Measurements from ENCODE around the gene MROH2A. TPM values are rescaled to one million over a fixed set of nuclear protein-coding genes. Genes with fewer than 3 reads are reported as not detected.

The MROH2A gene
- total RNA-seq, 2 experiments from 2014 or later: not detected

- intact Hi-C loops (cut with DNase I, micrococcal nuclease): no loop called here
- DNase-seq (no peak), ATAC-seq (ENCODE audit: poor library complexity) (no peak)
- ChIA-PET CTCF (no interaction called here), POLR2A (no interaction called here)
- H3K27ac Mint-ChIP-seq: no peak overlapping the region
- peaks cover 3 to 13% of the 10 kb centered on the region in 2 experiments for H3K9me3 ChIP-seq (ENCODE audit: control insufficient read depth in 1 of 2, insufficient read depth in 1 of 2, low read length in 2 of 2)
- H3K4me3 ChIP-seq (ENCODE audit: low read length): no peak overlapping the region
- no peaks in the 10 kb centered on the region for H3K36me3 ChIP-seq (ENCODE audit: insufficient read depth, low read length)
- no peak for TF ChIP-seq CTCF (IDR thresholded peaks at IDR 0.05)
- no peaks in the 10 kb centered on the region for H3K27me3 Mint-ChIP-seq
- H3K4me3 Mint-ChIP-seq: no peak overlapping the region
- H3K27ac ChIP-seq (ENCODE audit: low read depth in 1 of 2, low read length in 2 of 2): no peak overlapping the region
- no peaks in the 10 kb centered on the region for H3K27me3 ChIP-seq (ENCODE audit: control insufficient read depth in 1 of 2, insufficient read depth in 2 of 2, low read length in 2 of 2)
- H3K4me1 ChIP-seq (ENCODE audit: insufficient read depth, low read length): peaks cover 6% of the 10 kb centered on the region
- H3K4me1 Mint-ChIP-seq (ENCODE audit: low read depth): peaks cover 7% of the 10 kb centered on the region
- peaks cover 4% of the 10 kb centered on the region for H3K9me3 Mint-ChIP-seq
- H3K36me3 Mint-ChIP-seq (ENCODE audit: low read depth): no peaks in the 10 kb centered on the region
These were observed 84.2 kb downstream of the MROH2A start for GRCh38 chr2:233862261-233862768.

DNA sequence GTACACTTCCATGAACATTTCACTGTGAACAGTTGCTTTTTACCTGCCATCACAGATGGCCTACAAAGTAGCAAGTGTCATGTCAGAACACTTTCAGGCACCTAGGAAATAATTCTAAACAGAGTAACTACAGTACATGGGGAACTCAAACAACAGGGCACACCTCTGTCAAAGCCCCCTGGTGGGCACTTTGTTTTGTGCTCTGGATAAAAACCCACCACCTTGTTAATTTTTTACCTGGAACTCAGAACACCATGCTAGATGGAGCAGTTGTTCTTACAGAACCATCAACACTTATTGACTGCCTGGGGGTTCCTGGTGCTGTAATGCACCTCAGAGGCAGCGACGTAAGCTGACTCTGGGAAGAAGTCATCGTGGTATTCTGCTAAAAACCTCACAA, 87.7 kb downstream of the MROH2A start:
- POLR2A ChIA-PET: no interaction called here
- H3K4me1 Mint-ChIP-seq (ENCODE audit: low read depth): peaks cover 13% of the 10 kb centered on the region
- CTCF ChIA-PET: interaction anchor here (2.3 kb wide), 1 partner anchor 9 kb away, joined by 6 read pairs; no protein-coding TSS in a partner anchor
- ATAC-seq (ENCODE audit: poor library complexity) (no peak), DNase-seq (no peak)
- Histone ChIP-seq H3K27me3 (ENCODE audit: control insufficient read depth in 1 of 2, insufficient read depth in 2 of 2, low read length in 2 of 2) (peaks cover 0 to 10% of the 10 kb centered on the region in 2 experiments), H3K36me3 (ENCODE audit: insufficient read depth, low read length) (no peaks in the 10 kb centered on the region), H3K4me3 (ENCODE audit: low read length) (no peak overlapping the region), H3K9me3 (ENCODE audit: control insufficient read depth in 1 of 2, insufficient read depth in 1 of 2, low read length in 2 of 2) (peaks cover 8 to 22% of the 10 kb centered on the region in 2 experiments), H3K4me1 (ENCODE audit: insufficient read depth, low read length) (peaks cover 6% of the 10 kb centered on the region), H3K27ac (ENCODE audit: low read depth in 1 of 2, low read length in 2 of 2) (no peak overlapping the region)
- peaks cover 14% of the 10 kb centered on the region for H3K36me3 Mint-ChIP-seq (ENCODE audit: low read depth)
- peaks cover 9% of the 10 kb centered on the region for H3K9me3 Mint-ChIP-seq
- H3K27ac Mint-ChIP-seq: no peak overlapping the region
- TF ChIP-seq CTCF (IDR thresholded peaks at IDR 0.05): no peak
- intact Hi-C loops (cut with DNase I, micrococcal nuclease): loop anchor here in 1 of 2 experiments (5.0 kb wide), 1 partner anchor 1169 kb away; the partner anchor contains the start of gene GIGYF2
- H3K27me3 Mint-ChIP-seq: peaks cover 4% of the 10 kb centered on the region
- peak overlapping the region; percentile 11 for H3K4me3 Mint-ChIP-seq

- intact Hi-C loops (cut with DNase I, micrococcal nuclease): loop anchor here in 1 of 2 experiments (5.0 kb wide), 1 partner anchor 1169 kb away; the partner anchor contains the start of gene GIGYF2
- peaks cover 9% of the 10 kb centered on the region for H3K9me3 Mint-ChIP-seq
These were observed 88.3 kb downstream of the MROH2A start for GRCh38 chr2:233866479-233866878.

More at GRCh38 chr2:233866479-233866878, 88.3 kb downstream of the MROH2A start:
- Mint-ChIP-seq H3K4me3 (peak overlapping the region; percentile 20), H3K36me3 (ENCODE audit: low read depth) (peaks cover 14% of the 10 kb centered on the region), H3K27me3 (peaks cover 10% of the 10 kb centered on the region), H3K27ac (no peak overlapping the region), H3K4me1 (ENCODE audit: low read depth) (peaks cover 13% of the 10 kb centered on the region)
- H3K4me1 ChIP-seq (ENCODE audit: insufficient read depth, low read length): peaks cover 6% of the 10 kb centered on the region
- H3K27ac ChIP-seq (ENCODE audit: low read depth in 1 of 2, low read length in 2 of 2): no peak overlapping the region
- peaks cover 8 to 22% of the 10 kb centered on the region in 2 experiments for H3K9me3 ChIP-seq (ENCODE audit: control insufficient read depth in 1 of 2, insufficient read depth in 1 of 2, low read length in 2 of 2)
- ATAC-seq (ENCODE audit: poor library complexity) (no peak), DNase-seq (no peak)
- ChIA-PET CTCF (interaction anchor here (2.3 kb wide), 1 partner anchor 9 kb away, joined by 6 read pairs; no protein-coding TSS in a partner anchor), POLR2A (no interaction called here)
- peaks cover 0 to 10% of the 10 kb centered on the region in 2 experiments for H3K27me3 ChIP-seq (ENCODE audit: control insufficient read depth in 1 of 2, insufficient read depth in 2 of 2, low read length in 2 of 2)
- no peaks in the 10 kb centered on the region for H3K36me3 ChIP-seq (ENCODE audit: insufficient read depth, low read length)
- TF ChIP-seq CTCF (IDR thresholded peaks at IDR 0.05): no peak
- H3K4me3 ChIP-seq (ENCODE audit: low read length): no peak overlapping the region

Measured in CD4-positive, alpha-beta T cell (primary cell).